ENCODE results near the gene PTRH2.
"Not testable (repeated sequence)": the region's sequence is repeated elsewhere in the genome, so short reads cannot be mapped to it uniquely, and the experiment has no call there.

PTRH2 gene

GRCh38 chr17:59707149-59707970, at the start of gene PTRH2, which contains the start of gene VMP1:
Gene PTRH2 (minus strand): TSS chr17:59707430. CDS start chr17:59697978, 9,452 bp downstream.
Gene VMP1 (plus strand): TSS chr17:59707654. CDS start chr17:59731447, 23,793 bp downstream.
- peak; percentile 60 to 76 for DNase-seq (ENCODE audit: low read depth in 2 of 2, low spot score in 1 of 2)

- DNase-seq (ENCODE audit: low read depth in 2 of 2, low spot score in 1 of 2) = no peak
Measured at GRCh38 chr17:59756236-59756818, 49.1 kb upstream of the PTRH2 start.

- not testable (repeated sequence) for DNase-seq (ENCODE audit: low read depth in 2 of 2, low spot score in 1 of 2)
Measured at GRCh38 chr17:59755069-59755468, 47.8 kb upstream of the PTRH2 start.

GRCh38 chr17:59754552-59754951, 47.3 kb upstream of the PTRH2 start:
- DNase-seq (ENCODE audit: low read depth in 2 of 2, low spot score in 1 of 2) = no peak

GRCh38 chr17:59753522-59754467, 46.6 kb upstream of the PTRH2 start:
- DNase-seq (ENCODE audit: low read depth in 2 of 2, low spot score in 1 of 2) = no peak

- no peak for DNase-seq (ENCODE audit: low read depth in 2 of 2, low spot score in 1 of 2)
Measured at GRCh38 chr17:59752922-59753321, 45.7 kb upstream of the PTRH2 start.

- DNase-seq (ENCODE audit: low read depth in 2 of 2, low spot score in 1 of 2) = no peak
Measured at GRCh38 chr17:59752446-59752845, 45.2 kb upstream of the PTRH2 start.

- DNase-seq (ENCODE audit: low read depth in 2 of 2, low spot score in 1 of 2) = no peak
Measured at GRCh38 chr17:59751955-59752413, 44.8 kb upstream of the PTRH2 start.

GRCh38 chr17:59748591-59748990, 41.4 kb upstream of the PTRH2 start:
- DNase-seq (ENCODE audit: low read depth in 2 of 2, low spot score in 1 of 2) = no peak

- DNase-seq (ENCODE audit: low read depth in 2 of 2, low spot score in 1 of 2) = no peak
Measured at GRCh38 chr17:59746849-59747445, 39.7 kb upstream of the PTRH2 start.

GRCh38 chr17:59745040-59745439, 37.8 kb upstream of the PTRH2 start:
- DNase-seq (ENCODE audit: low read depth in 2 of 2, low spot score in 1 of 2) = no peak

GRCh38 chr17:59743842-59744241, 36.6 kb upstream of the PTRH2 start:
- no peak for DNase-seq (ENCODE audit: low read depth in 2 of 2, low spot score in 1 of 2)

- no peak for DNase-seq (ENCODE audit: low read depth in 2 of 2, low spot score in 1 of 2)
Measured at GRCh38 chr17:59737324-59737723, 30.1 kb upstream of the PTRH2 start.

- no peak for DNase-seq (ENCODE audit: low read depth in 2 of 2, low spot score in 1 of 2)
Measured at GRCh38 chr17:59734226-59734625, 27.0 kb upstream of the PTRH2 start.

GRCh38 chr17:59733697-59734096, 26.5 kb upstream of the PTRH2 start:
- DNase-seq (ENCODE audit: low read depth in 2 of 2, low spot score in 1 of 2) = no peak

GRCh38 chr17:59730268-59730834, 23.1 kb upstream of the PTRH2 start:
- DNase-seq (ENCODE audit: low read depth in 2 of 2, low spot score in 1 of 2) = no peak

GRCh38 chr17:59727817-59728533, 20.7 kb upstream of the PTRH2 start:
- DNase-seq (ENCODE audit: low read depth in 2 of 2, low spot score in 1 of 2) = no peak

- DNase-seq (ENCODE audit: low read depth in 2 of 2, low spot score in 1 of 2) = no peak
Measured at GRCh38 chr17:59725691-59726090, 18.5 kb upstream of the PTRH2 start.

- DNase-seq (ENCODE audit: low read depth in 2 of 2, low spot score in 1 of 2) = no peak
Measured at GRCh38 chr17:59723607-59724006, 16.4 kb upstream of the PTRH2 start.

GRCh38 chr17:59723041-59723440, 15.8 kb upstream of the PTRH2 start:
- DNase-seq (ENCODE audit: low read depth in 2 of 2, low spot score in 1 of 2) = no peak
